Inflammatory macrophage treated with lipopolysaccharide for 4 hours (primary cell): ENCODE results near the gene DNAH1.

Source experiments
- DNase-seq: peaks from one replicate; pipeline ENCODE4 v3.0.0-alpha.2; 2020

Gene DNAH1

GRCh38 chr3:52393959-52394670 lies 78.0 kb downstream of the DNAH1 start:
- DNase-seq = no peak

- DNase-seq = no peak
Measured at GRCh38 chr3:52394751-52395502, 78.8 kb downstream of the DNAH1 start.

- DNase-seq = no peak
Measured at GRCh38 chr3:52395503-52395865, 79.4 kb downstream of the DNAH1 start.

- no peak for DNase-seq
Measured at GRCh38 chr3:52396011-52396906, 80.1 kb downstream of the DNAH1 start.

DNA sequence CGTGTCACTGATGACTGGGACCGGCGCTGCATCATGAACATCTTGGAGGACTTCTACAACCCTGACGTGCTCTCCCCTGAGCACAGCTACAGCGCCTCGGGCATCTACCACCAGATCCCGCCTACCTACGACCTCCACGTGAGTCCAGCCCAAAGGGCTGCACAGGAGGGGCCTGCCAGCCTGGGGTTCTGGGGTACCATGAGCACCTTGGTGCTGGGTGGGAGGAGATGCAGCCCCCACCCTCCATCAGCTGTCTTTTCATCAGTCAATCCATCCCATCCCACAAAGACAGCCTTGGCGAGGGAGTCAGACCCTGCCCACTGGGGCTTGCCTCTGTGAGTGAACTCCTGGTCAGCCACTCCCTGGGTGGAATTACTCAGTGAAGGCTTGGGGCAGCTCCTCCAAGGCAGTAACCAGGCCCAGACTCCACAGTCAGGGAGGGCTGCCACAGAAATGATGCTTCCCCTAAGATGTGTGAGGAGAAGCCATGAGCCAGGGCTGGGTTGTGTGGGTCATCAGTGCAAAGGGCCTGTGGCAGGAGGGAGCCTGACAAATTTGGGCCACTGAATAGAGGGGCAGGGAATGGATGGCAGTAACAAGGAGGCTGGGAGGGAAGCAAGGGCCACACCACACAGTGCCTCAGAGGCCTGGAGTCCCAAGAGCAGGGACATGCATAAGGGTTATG lies 80.9 kb downstream of the DNAH1 start:
- no peak for DNase-seq

GRCh38 chr3:52397676-52398399 lies 81.7 kb downstream of the DNAH1 start:
- DNase-seq = no peak

DNA sequence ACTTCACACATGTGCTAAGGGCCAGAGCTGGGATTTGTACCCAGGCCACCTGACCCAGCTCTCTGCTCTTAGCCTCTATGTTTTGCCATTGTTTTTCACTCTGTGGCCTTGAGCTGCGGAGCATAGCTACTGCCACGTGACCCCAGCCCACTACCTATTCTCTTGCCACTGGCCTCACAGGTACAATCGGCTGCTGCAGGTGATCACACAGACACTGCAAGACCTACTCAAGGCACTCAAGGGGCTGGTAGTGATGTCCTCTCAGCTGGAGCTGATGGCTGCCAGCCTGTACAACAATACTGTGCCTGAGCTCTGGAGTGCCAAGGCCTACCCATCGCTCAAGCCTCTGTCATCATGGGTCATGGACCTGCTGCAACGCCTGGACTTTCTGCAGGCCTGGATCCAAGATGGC lies 82.6 kb downstream of the DNAH1 start:
- no peak for DNase-seq

DNA sequence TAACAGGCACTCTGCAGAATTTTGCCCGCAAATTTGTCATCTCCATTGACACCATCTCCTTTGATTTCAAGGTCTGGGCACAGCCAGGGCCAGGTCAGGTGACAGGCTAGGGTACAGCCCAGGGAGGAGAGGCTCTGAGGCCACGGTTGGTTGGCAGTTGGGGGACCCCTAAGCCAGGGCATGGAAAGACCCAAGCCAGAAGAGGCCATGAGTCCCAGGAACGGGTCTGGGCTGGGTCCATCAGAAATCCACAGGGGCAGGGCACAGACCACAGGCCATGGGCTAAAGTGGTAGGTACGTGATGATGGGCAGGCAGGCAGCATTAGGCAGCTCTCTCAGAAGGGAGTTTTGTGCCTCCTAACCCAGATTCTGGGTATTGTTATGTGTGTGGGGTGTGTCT lies 83.0 kb downstream of the DNAH1 start:
- DNase-seq = no peak

GRCh38 chr3:52399593-52399992 lies 83.5 kb downstream of the DNAH1 start:
- DNase-seq = no peak

- no peak for DNase-seq
Measured at GRCh38 chr3:52400275-52400793, 84.2 kb downstream of the DNAH1 start.

DNA sequence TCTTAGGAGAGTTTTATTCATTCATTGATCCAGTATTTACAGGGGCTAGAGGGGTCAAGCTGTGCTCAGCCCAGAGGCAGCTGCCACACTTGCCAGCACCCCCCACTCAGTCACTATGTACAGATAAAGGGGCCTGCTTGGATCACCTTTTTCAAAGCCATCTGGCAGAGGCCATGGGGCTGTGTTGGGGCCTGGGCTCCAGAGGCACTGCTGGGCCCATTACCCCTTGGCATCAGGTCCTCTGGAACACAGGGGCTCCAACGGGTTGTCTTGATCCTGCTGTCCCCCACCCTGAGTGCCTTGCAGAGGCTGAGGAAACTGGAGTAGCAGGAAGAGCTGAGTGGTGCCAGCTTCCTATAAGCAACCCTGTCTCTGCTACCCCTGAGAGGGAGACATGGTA lies 84.9 kb downstream of the DNAH1 start:
- DNase-seq = no peak

- DNase-seq = no peak
Measured at GRCh38 chr3:52401551-52401950, 85.4 kb downstream of the DNAH1 start.

GRCh38 chr3:52402101-52402521 lies 86.0 kb downstream of the DNAH1 start:
- DNase-seq = no peak

GRCh38 chr3:52402706-52403270 lies 86.7 kb downstream of the DNAH1 start:
- no peak for DNase-seq

DNA sequence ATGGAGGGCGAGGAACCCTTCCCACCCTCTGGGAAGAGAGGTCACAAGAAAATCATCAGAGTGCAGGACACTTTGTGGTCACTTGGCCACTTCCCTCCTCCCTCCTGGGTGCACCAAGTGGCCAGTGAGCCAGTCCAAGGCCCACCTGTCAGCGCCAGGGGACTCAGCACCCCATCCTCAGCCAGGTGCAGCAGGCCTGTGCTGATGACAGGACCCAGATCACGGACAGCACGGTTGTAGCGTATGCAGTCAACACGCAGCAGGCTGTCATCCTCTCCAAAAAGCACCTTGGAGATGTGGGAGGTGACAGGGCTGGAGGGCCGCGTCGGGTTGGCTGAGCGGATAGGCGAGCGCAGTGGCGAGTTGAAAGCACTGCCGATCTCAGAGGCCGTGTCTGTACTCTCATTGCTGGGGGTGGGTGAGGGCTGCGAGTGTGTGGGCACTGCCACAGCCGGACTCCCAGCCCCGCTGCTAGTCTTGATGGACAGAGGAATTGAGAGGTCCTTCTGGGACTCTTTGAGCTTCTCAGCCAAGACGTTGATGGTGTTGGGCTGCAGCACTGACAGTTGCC lies 87.2 kb downstream of the DNAH1 start:
- no peak for DNase-seq

GRCh38 chr3:52403955-52404354 lies 87.8 kb downstream of the DNAH1 start:
- peak; percentile 8 for DNase-seq

- no peak for DNase-seq
Measured at GRCh38 chr3:52404391-52404790, 88.3 kb downstream of the DNAH1 start.

DNA sequence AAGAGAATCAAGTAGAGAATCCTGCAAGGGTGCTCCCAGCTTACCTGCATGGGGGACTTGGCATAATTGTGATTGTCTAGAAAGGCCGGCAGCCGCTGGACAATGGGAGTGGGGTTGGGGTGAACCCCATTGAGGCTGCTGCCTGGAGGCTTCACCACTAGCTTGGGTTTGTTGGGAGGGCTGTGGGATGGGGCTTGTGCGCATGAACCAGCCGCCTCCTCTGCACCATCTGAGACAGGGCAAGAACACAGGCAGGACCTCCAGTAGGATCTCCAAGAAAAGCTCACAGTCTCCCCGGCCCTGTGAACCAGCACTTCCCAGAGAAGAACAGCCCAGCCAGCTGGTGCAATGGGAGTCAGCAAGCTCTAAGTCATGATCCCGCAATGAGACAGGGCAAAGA lies 88.9 kb downstream of the DNAH1 start:
- DNase-seq = no peak

- DNase-seq = no peak
Measured at GRCh38 chr3:52405601-52406110, 89.5 kb downstream of the DNAH1 start.

GRCh38 chr3:52406231-52406661 lies 90.1 kb downstream of the DNAH1 start:
- no peak for DNase-seq
